C4-2B (cell line): ENCODE results near the gene RPL12.
A peak's percentile ranks its signal among the peaks of the same experiment; 100 is the strongest.

Experiments
- H3K27ac ChIP-seq: fragments of 450-650 bp; 2 replicates; pipeline ENCODE4 v1.5.1; 2017
- ZFX ChIP-seq: fragments of 450-650 bp; IDR thresholded peaks from 2 replicates; pipeline ENCODE4 v1.6.1; 2017
- TF ChIP-seq, protein P1 (sequence below): fragments of 450-650 bp; conservative IDR thresholded peaks from 2 replicates; pipeline ENCODE4 v1.5.1; 2017; ENCODE audit warnings: mild to moderate bottlenecking

The RPL12 gene

DNA sequence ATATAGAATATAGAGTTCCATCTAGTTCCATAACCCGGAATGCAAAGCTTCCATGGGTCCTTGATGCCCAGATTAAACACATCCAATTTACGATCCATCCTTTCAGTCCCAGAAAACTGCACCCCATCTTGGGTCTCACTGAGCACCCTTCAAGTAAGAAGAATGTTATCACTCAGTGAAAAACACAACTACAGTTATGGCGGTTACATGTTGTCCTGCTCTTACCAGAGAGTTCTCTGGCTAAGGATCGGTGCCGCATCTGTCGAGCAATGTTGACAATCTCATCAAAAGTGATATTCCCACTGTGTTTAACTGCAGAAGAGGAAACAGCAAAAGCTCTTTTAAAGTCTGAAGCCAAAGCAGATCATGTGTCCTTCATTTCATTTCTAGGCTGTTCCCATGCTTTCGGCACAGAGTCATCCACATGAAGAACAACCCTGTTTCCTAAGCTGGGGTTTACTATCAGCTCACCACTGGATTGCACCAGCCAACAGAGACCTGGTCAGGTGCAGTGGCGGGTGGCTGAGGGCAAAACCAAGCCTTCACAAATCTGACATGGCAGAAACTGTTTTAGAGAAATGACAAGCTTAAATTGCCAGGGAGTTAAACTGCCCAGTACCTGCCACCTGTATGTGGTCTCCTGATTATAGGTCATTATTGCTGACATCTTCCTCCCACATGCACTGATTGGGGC lies 2.9 kb downstream of the RPL12 start:
- H3K27ac ChIP-seq = peak overlapping the region; percentile 96; the same call in 1 of the 2 replicates
- no peak for TF ChIP-seq ZFX
- TF ChIP-seq, protein P1, sequence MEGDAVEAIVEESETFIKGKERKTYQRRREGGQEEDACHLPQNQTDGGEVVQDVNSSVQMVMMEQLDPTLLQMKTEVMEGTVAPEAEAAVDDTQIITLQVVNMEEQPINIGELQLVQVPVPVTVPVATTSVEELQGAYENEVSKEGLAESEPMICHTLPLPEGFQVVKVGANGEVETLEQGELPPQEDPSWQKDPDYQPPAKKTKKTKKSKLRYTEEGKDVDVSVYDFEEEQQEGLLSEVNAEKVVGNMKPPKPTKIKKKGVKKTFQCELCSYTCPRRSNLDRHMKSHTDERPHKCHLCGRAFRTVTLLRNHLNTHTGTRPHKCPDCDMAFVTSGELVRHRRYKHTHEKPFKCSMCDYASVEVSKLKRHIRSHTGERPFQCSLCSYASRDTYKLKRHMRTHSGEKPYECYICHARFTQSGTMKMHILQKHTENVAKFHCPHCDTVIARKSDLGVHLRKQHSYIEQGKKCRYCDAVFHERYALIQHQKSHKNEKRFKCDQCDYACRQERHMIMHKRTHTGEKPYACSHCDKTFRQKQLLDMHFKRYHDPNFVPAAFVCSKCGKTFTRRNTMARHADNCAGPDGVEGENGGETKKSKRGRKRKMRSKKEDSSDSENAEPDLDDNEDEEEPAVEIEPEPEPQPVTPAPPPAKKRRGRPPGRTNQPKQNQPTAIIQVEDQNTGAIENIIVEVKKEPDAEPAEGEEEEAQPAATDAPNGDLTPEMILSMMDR = no peak

DNA sequence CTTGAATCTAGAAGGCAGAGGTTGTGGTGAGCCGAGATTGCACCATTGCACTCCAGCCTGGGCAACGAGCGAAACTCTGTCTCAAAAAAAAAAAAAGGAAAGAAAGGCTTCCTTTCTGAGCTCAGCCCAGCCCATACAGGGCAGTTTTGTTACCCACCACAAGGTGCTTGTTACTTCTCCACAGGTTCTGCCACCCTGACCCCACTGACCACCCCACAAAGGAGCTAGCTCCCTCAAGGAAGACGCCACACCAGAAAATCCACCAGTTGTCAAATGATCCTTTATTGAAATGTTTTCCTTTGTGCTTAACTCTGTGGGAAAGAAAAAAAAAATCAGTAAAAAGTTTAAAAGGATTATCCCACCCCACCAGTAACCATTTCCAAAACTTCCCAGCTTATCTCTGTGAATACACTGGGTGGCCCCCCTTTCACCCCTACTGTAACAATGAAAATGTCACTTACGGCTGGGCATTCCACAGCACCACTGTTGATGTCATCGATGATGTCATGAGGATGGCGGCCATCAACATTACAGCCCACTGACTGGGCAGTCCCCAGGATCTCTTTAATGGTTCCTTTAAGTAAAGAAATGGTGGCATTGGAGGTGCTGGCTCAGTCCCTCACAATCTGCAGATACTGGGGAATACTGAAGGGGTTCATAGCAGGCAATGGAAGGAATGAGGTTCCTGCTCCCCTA lies 3.6 kb downstream of the RPL12 start:
- peak overlapping the region; percentile 11 for H3K27ac ChIP-seq
- TF ChIP-seq ZFX = no peak
- TF ChIP-seq, protein P1 = no peak

DNA sequence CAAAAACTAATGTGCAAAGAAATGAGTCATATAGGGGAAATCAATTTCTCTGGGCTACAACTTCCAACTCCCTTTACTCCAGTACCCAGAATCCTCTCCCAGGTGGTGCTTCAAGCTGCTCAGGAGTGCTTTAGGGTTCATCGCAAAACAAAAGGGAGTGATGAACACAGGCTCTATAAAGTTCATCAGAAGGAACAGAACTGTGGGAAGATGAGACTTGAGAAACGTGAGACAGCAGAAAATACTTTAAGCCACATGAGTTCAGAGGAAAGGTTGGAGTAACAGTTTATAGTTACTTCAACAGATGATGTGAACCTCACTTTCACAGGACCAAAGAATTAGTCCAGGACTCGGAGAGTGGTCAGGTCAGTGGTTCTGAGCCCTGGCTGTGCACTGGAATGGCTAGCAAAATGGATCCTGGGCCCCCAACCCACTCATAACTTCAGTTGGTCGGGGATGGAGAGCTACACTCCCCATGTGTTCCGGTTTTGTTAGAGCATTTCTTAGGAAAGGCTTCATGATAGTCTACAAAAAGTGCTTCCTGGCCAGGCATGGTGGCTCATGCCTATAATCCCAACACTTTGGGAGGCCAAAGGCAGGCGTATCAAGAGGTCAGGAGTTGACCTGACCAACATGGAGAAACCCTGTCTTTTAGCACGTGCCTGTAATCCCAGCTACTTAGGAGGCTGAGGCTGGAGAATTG lies 4.3 kb downstream of the RPL12 start:
- no peak for TF ChIP-seq ZFX
- TF ChIP-seq, protein P1 = no peak
- peak overlapping the region; percentile 11 for H3K27ac ChIP-seq

DNA sequence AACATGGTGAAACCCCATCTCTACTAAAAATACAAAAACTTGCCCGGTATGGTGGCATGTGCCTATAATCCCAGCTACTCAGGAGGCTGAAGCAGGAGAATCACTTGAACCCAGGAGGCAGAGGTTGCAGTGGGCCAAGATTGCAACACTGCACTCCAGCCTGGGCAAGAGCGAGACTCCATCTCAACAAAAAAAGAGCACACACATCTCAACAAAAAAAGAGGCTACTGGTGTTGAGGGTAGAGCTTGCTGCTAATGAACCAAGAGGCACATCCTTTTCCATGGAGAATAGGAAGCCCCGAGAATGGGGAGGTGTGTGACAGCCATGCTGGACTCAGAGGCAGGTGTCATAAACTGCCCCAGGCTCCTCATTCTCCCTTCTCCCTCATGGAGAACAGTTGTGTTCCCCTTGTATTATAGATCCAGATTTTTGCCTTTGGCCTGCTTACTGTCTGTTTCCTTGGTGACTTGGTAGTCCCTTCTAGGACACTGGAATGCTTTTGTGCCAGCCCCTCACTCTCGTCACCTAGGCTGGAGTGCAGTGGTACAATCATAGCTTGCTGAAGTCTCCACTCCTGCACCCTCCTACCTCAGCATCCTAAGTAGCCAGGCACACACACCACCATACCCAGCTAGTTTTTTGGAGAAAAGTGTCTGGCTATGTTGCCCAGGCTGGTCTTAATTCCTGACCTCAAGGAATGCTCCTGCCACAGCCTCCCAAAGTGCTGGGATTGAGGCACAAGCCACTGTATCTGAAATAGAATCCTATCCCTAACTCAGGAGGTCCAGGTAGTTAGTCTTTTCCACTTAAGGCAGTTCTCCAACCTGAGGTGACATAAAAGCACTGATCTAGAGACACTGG lies 5.1 kb downstream of the RPL12 start:
- no peak overlapping the region; the same call in 1 of the 2 replicates for H3K27ac ChIP-seq
- TF ChIP-seq ZFX = no peak
- TF ChIP-seq, protein P1 = no peak

DNA sequence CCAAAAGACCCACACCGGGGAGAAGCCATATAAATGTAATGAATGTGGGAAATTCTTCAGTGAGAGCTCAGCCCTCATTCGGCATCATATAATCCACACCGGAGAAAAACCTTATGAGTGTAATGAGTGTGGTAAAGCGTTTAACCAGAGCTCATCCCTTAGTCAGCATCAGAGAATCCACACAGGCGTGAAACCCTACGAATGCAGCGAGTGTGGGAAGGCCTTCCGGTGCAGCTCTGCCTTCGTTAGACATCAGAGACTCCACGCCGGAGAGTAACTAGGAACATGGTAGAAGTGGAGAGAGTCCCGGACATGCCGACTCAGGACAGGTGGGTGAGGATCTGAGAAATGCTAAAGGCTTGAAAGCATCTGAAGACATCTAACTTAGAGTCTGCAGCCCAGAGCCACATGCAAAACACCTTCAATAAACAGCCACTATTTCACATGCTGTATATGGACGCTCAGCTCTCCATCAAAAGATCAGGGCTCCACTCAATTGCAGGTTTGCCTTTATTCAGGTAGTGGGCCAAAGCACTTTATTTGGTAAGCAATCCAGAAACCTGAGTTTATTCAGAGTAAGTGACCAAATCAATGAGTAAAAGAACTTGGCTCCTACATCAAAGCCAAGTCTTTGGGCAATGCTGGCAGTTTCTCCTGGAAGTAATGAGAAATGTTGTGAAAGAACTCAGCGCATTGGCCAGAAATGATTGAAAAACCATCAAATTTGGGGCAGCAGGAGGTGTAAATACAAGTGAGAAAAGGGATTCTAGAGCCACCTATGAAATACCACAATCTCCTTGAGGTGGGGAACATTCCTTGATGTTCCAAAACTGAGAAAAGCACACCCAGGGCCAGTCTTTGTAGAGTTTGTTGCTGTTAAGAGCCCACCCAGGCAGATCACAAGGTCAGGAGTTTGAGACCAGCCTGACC lies 6.0 kb downstream of the RPL12 start:
- no peak overlapping the region; the same call in none of the 2 replicates for H3K27ac ChIP-seq
- no peak for TF ChIP-seq ZFX
- TF ChIP-seq, protein P1 = no peak

DNA sequence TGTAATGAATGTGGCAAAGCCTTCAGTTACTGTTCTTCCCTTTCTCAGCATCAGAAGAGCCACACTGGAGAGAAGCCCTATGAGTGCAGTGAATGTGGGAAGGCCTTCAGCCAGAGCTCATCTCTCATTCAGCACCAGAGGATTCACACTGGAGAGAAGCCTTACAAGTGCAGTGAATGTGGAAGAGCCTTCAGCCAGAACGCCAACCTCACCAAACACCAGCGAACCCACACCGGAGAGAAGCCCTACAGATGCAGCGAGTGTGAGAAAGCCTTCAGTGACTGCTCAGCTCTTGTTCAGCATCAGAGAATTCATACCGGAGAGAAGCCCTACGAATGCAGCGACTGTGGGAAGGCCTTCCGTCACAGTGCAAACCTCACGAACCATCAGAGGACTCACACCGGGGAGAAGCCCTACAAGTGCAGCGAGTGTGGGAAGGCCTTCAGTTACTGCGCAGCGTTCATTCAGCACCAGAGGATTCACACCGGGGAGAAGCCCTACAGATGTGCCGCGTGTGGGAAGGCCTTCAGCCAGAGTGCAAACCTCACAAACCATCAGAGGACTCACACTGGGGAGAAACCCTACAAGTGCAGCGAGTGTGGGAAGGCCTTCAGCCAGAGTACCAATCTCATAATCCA lies 6.8 kb downstream of the RPL12 start:
- TF ChIP-seq, protein P1 = no peak
- TF ChIP-seq ZFX = no peak
- peak overlapping the region; percentile 5; the same call in 1 of the 2 replicates for H3K27ac ChIP-seq
